A673 (cell line): Measurements from ENCODE around the gene ARNT2.

Experiments
- EZH2 ChIP-seq: fragments of 200-600 bp; sonication (generic); IDR thresholded peaks from 2 replicates; pipeline ENCODE4 v1.6.1; 2017; ENCODE audit warnings: borderline replicate concordance, low read depth, mild to moderate bottlenecking, mixed read lengths, antibody characterized with exemption, low read length; ENCODE audit not compliant: poor library complexity, severe bottlenecking
- TF ChIP-seq, protein P1 (sequence below): fragments of 300-800, 200-600 bp; sonication (generic); conservative IDR thresholded peaks from 2 replicates; pipeline ENCODE4 v1.5.1; 2017; ENCODE audit warnings: low read depth, mild to moderate bottlenecking, antibody characterized with exemption, low read length, moderate library complexity, mixed read lengths

DNA sequence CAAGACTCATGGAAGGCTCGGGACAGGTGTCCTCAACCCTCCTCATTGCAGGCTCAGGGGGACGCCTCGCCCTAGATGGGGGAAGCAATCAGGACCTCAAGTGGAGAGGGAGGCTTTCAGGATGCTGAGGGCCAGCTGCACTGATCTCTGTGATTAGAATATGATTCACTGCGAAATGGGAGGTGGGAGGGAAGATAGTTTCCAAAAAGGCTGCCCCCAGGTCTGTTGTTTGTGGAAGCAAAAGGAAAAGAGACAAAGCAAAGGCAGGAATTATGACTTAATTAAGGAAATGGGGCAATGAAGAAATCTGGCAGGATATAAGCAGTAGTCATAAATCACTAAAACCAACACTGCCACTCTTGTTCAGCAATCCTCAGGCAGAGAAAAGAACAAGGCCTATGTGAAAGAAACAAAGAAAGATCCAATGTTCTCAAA lies 205.3 kb downstream of the ARNT2 start:
- TF ChIP-seq, protein P1, sequence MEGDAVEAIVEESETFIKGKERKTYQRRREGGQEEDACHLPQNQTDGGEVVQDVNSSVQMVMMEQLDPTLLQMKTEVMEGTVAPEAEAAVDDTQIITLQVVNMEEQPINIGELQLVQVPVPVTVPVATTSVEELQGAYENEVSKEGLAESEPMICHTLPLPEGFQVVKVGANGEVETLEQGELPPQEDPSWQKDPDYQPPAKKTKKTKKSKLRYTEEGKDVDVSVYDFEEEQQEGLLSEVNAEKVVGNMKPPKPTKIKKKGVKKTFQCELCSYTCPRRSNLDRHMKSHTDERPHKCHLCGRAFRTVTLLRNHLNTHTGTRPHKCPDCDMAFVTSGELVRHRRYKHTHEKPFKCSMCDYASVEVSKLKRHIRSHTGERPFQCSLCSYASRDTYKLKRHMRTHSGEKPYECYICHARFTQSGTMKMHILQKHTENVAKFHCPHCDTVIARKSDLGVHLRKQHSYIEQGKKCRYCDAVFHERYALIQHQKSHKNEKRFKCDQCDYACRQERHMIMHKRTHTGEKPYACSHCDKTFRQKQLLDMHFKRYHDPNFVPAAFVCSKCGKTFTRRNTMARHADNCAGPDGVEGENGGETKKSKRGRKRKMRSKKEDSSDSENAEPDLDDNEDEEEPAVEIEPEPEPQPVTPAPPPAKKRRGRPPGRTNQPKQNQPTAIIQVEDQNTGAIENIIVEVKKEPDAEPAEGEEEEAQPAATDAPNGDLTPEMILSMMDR, result no peak
- no peak for TF ChIP-seq EZH2
